MV-4-11 (cell line): ENCODE data around the gene CDYL.
"Not testable (repeated sequence)": the region's sequence is repeated elsewhere in the genome, so short reads cannot be mapped to it uniquely, and the experiment has no call there.

Experiments used
- DNase-seq: peaks from one replicate; lab custom pipeline; 2025; lab: John Stamatoyannopoulos, UW

Gene CDYL

DNA sequence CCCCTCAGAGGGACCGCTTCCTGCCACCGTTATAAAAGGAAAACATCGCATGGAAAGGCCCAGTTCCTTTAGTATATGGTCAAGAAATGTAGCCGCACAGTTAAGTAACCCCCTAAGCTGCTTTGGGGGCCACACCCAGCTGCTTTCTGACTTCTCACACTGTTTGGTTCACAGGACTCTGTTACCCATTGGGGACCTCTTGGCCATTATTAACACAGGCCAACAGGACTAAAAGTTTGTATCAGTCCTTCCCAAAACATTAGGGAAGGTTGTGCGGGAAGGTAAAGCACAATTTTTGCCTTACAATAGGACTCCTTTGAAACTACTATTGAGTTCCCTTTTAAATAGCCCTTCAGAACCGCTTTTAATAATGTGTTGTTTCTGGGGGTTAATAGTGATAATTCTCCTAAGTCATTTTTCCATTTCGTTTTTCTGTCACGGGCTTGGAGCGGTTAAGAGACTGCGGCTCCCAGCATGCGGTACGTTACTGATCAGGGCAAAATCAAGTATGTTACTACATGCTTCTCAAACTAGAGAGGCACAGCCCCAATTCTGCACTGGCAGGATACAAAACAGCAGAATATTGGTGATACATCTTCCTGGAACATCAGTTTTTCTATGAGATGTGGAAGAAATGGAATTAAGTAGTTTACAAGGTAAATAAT, 228.3 kb downstream of the CDYL start:
- DNase-seq = peak; percentile 53

- not testable (repeated sequence) for DNase-seq
Measured at GRCh38 chr6:5005038-5005433, 228.8 kb downstream of the CDYL start.
